Loucy (cell line): Measurements from ENCODE around the gene YWHAQ.

Experiments used
- CTCF ChIP-seq: fragments of 200-600 bp; sonication (generic); conservative IDR thresholded peaks from 2 replicates; pipeline ENCODE4 v1.5.1; 2014; ENCODE audit warnings: mild to moderate bottlenecking, antibody characterized with exemption, low read length
- EZH2phosphoT487 ChIP-seq: fragments of 200-600 bp; IDR thresholded peaks from 2 replicates; pipeline ENCODE4 v1.6.1; 2018; ENCODE audit warnings: antibody characterized with exemption, mild to moderate bottlenecking, moderate library complexity, borderline replicate concordance

- TF ChIP-seq CTCF, result peak; percentile 30; the same call in 1 of the 2 replicates
- no peak for TF ChIP-seq EZH2phosphoT487
Observed at GRCh38 chr2:9573840-9574239, 57.0 kb downstream of the YWHAQ start.
